ENCODE data around the gene GPX3.

GPX3 gene

GRCh38 chr5:150993826-150994412 is 26.5 kb upstream of the GPX3 start:
- no peak for DNase-seq (ENCODE audit: extremely low spot score)
- CTCF ChIA-PET, result no interaction called here
- POLR2A ChIA-PET, result no interaction called here
- no peak for TF ChIP-seq CTCF (IDR thresholded peaks at IDR 0.05; ENCODE audit: control extremely low read depth, extremely low read depth, low read depth, missing control alignments)

GRCh38 chr5:150999704-151000442 is 20.5 kb upstream of the GPX3 start:
- DNase-seq (ENCODE audit: extremely low spot score), result no peak
- no peak for TF ChIP-seq CTCF (IDR thresholded peaks at IDR 0.05; ENCODE audit: control extremely low read depth, extremely low read depth, low read depth, missing control alignments)
- ChIA-PET CTCF (interaction anchor here (1.4 kb wide), 1 partner anchor 10 kb away, joined by 3 read pairs; no protein-coding TSS in a partner anchor), POLR2A (no interaction called here)

GRCh38 chr5:151001436-151001835 is 19.0 kb upstream of the GPX3 start:
- CTCF ChIA-PET, result interaction anchor here (1.2 to 1.4 kb wide), 2 partner anchors 11 to 114 kb away, joined by 3 to 7 read pairs; no protein-coding TSS in a partner anchor
- POLR2A ChIA-PET, result no interaction called here
- no peak for TF ChIP-seq CTCF (IDR thresholded peaks at IDR 0.05; ENCODE audit: control extremely low read depth, extremely low read depth, low read depth, missing control alignments)

GRCh38 chr5:151002250-151002649 is 18.1 kb upstream of the GPX3 start:
- no peak for DNase-seq (ENCODE audit: extremely low spot score)
- CTCF ChIA-PET, result interaction anchor here (0.8 to 1.6 kb wide), 6 partner anchors 10 to 162 kb away, joined by 3 to 9 read pairs (median 6); no protein-coding TSS in a partner anchor
- POLR2A ChIA-PET, result interaction anchor here (0.6 kb wide), 1 partner anchor 250 kb away, joined by 6 read pairs; no protein-coding TSS in a partner anchor
- no peak for TF ChIP-seq CTCF (IDR thresholded peaks at IDR 0.05; ENCODE audit: control extremely low read depth, extremely low read depth, low read depth, missing control alignments)

More at GRCh38 chr5:151001436-151001835, 19.0 kb upstream of the GPX3 start:
- DNase-seq (ENCODE audit: extremely low spot score), result no peak

- TF ChIP-seq CTCF (IDR thresholded peaks at IDR 0.05; ENCODE audit: control extremely low read depth, extremely low read depth, low read depth, missing control alignments), result no peak
- DNase-seq (ENCODE audit: extremely low spot score), result no peak
- POLR2A ChIA-PET, result interaction anchor here (0.6 kb wide), 1 partner anchor 250 kb away, joined by 6 read pairs; no protein-coding TSS in a partner anchor
- CTCF ChIA-PET, result interaction anchor here (0.8 to 1.6 kb wide), 6 partner anchors 9 to 162 kb away, joined by 3 to 9 read pairs (median 6); no protein-coding TSS in a partner anchor
Observed at GRCh38 chr5:151002681-151003502, 17.5 kb upstream of the GPX3 start.

GRCh38 chr5:151003503-151003860 is 16.9 kb upstream of the GPX3 start:
- CTCF ChIA-PET, result no interaction called here
- no peak for DNase-seq (ENCODE audit: extremely low spot score)
- POLR2A ChIA-PET, result no interaction called here
- TF ChIP-seq CTCF (IDR thresholded peaks at IDR 0.05; ENCODE audit: control extremely low read depth, extremely low read depth, low read depth, missing control alignments), result no peak
